ENCODE results near the gene TRIM42.
A peak's percentile ranks its signal among the peaks of the same experiment; 100 is the strongest.

Gene TRIM42

DNA sequence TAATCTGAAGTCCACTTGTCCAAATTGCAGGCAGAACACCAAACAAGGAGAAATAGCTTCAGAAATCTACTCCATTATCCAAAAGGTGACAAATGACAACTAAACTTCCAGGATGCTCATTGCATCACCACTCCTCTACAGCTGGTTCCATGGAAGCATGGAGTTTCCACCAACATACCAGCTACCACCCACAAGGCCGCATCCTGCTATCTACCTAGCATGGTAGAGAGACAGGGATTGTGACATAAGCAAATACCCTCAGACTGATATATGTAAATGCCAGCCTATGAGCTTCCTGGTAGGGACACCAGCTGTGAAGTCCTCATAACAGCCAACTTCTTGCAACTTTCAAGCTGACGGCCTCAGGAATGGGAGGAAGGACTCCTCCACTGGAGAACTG, at the start of gene TRIM42:
Gene TRIM42, plus strand, starts transcription at position 301 of the 400 bp plus-strand sequence. CDS start 166 bp downstream, outside the sequence.
- DNase-seq, result no peak

DNA sequence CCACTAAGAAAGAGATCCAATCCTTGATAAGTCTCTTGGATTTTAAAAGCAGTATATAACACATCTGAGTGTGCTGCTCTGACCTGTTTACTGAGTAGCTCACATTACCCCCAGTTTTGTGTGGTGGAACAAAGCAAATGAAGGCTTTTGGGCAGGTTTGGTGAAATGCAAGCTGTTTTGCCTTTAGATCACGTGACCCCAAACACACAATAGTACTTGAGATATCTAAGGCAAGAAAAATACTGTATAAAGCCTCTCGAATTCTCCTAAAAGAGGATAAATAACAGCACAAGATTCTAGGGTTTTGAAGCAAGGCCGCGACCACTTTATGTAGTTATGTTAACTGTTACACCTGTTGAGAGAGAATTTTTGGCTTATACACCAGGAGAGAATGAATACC, 49.3 kb upstream of the TRIM42 start:
- no peak for DNase-seq

DNA sequence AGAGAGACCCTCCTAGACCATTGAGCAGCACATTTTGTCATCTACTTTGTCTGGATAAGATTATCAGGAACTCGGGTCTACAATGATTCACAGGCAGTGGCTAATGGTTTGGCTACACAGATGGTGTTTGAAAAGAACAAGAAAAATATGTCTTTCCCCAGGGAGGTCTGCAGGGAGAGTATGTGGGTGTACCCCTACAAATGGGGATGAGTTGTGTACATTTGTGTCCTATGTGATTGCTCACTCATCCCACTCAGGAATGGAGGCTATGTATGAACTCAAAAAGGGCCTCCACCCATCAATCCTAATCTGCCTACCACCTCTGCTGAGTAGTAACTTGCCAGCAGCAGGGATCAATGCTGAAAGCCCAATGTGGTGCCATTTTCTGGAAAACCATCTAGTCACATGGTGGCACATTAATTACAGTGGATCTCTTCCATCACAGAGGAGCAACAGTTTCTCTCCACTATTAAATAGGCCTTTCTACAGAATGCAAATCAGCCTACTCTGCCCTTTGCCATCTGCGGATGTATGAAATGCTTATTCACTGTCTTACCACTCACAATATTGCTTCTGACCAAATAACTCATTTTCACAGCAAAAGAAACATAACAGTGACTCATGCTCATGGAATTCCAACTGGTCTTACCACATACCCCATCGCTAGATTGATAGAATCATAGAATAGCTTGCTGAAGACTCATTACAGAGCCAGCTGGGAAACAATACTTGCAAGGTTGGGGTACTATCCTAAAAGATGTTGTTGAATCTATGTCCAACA, 48.3 kb upstream of the TRIM42 start:
- DNase-seq, result peak; percentile 50

DNA sequence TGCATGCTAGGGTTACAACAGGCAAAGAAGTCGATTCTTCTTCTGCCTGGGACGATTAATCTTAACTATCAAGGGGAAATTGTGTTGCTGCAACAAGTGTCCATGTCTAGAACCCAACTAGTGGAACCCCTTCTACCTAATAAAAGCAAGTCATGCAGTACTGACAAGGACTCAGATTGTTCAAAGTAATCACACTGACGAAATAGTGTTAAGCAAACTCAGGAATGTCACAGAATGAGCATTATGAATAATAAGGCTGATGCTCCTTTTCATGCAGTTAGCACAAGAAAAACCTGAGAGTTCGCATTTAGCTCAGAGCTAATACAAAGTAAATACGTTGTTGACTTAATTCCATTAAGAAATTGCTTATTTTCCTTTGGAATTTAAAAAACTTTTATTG, 47.5 kb upstream of the TRIM42 start:
- no peak for DNase-seq

DNA sequence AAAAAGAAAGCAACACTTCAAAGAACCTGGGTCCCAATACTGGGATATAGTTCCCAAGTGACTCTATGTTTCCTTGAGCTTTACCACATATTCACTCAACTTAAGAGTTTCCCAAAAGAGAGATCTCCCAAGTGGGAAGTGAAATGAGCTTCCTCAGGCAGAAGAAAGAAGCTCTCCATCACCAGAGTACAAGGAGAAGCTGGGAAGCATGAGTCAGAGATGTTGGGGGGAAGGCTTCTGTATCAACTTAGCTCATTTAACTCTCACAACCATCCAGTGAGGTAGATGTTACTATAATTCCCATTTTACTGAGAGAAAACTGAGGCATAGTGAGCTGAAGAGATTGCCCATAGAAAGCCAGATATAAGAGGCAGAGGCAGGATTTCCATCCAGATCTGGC, 47.0 kb upstream of the TRIM42 start:
- no peak for DNase-seq

- no peak for DNase-seq
Observed at GRCh38 chr3:140635276-140635675, 42.6 kb upstream of the TRIM42 start.

- DNase-seq, result no peak
Observed at GRCh38 chr3:140636406-140637138, 41.3 kb upstream of the TRIM42 start.

DNA sequence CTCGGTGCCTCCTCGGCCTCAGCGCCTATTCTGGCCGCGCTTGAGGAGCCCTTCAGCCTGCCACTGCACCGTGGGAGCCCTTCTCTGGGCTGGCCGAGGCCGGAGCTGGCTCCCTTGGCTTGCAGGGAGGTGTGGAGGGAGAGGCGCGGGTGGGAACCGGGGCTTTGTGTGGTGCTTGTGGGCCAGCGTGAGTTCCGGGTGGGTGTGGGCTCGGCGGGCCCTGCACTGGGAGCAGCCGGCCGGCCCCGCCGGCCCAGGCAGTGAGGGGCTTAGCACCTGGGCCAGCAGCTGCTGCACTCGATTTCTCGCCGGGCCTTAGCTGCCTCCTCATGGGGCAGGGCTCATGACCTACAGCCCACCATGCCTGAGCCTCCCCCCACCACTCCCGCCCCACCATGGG, 26.6 kb upstream of the TRIM42 start:
- no peak for DNase-seq

GRCh38 chr3:140655678-140656077, 22.2 kb upstream of the TRIM42 start:
- DNase-seq, result no peak

DNA sequence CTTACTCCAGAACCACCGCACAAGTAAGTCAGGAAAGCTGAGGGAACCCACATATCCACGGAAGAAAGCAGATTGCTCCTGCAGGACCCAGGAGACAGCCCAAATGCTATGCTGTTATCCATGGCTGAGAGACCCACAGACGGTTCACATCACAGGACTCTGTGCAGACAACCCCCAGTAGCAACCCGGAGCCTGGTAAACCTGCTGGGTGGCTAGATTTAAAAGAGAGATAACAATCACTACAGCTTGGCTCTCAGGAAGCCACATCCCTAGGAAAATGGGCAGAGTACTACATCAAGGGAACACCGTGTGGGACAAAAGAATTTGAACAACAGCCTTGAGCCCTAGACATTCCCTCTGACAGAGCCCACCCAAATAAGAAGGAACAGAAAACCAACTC, 13.8 kb upstream of the TRIM42 start:
- DNase-seq, result no peak

- DNase-seq, result no peak
Observed at GRCh38 chr3:140682586-140682985, 4.7 kb downstream of the TRIM42 start.

- DNase-seq, result no peak
Observed at GRCh38 chr3:140686128-140686527, 8.3 kb downstream of the TRIM42 start.

DNA sequence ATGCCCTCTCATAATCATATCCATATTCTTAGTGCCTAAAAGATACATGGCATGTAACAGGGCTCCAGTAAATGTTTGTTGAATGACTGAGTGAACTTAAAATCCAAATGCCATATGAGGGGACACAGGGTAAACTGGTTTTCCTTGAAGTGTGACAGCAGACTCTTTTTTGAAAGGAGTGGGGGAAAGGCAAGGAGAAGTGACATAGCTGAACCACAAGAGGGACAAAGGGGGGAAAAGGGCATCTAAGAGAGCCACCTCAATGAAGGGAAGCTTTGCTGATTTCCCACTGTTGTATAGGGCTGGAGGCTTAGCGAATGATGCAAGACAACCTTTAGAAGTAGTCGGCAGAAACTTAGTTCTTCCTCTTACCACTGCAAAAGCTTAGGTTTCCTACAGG, 9.1 kb downstream of the TRIM42 start:
- no peak for DNase-seq

- DNase-seq, result no peak
Observed at GRCh38 chr3:140695361-140696061, 17.6 kb downstream of the TRIM42 start.

DNA sequence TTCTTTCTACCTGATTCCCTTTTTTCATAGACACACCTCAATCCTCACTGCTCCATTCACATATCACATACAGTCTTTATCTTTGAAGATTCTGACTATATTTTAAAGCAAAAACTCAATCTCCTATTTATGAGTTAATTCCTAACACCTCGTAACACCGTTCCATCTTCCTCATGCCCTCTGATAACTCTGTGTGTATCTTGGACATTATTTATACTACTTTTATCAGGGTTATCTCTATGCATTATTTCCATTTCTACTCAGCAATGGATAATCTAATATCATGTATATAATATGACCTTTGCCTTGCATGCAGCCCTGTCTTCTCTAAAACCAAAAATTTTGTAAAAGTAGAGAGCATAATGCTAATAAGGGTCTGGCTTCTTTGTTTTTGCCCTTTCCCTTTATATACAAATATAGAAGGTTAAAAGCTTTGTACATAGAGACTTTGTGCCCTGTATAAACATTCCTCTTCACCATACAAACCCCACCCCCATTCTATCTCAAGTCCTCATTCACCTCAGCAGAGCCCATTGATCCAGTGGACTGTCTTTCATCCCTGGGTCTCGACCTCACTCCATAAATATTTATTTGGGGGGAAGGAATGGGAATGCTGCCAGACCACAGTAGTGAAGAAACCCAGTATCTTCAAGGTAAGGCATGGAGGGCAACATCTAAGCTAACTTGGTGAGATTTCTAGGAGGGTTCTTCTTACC, 21.8 kb downstream of the TRIM42 start:
- no peak for DNase-seq

DNA sequence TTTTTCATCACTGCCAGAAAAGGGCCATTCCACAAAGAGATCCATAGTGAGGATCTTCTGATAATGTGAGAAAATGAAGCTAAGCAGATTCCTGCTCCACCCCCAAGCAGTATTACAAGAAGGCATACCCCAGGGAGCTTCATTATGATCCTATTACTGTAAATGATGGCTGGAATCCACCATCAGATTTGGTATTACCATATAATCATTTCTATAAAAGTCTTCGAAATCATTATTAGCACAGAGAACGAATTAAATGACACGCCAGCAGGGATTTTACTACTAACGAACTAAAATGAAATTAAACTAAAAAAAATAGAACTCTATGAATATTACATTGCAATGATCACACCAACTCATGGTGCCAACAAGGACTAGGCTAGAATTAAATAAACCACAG, 24.4 kb downstream of the TRIM42 start:
- no peak for DNase-seq

GRCh38 chr3:140703496-140703895, 25.6 kb downstream of the TRIM42 start:
- no peak for DNase-seq

GRCh38 chr3:140704733-140705132, 26.9 kb downstream of the TRIM42 start:
- DNase-seq, result no peak

GRCh38 chr3:140705954-140706353, 28.1 kb downstream of the TRIM42 start:
- DNase-seq, result no peak

DNA sequence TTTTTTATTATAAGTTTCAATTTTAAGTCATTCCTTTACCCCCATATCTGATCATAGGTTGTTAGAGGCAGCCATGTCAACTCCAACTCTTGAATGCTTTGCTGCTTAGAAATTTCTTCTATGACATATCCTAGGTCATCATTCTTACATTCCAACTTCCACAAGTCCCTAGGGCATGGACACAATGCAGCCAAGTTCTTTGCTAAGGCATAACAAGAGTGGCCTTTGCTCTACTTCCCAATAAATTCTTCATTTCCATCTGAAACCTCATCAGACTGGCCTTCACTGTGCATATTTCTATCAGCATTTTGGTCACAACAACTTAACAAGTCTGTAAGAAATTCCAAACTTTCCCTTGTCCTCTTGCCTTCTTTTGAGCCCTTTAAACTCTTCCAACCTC, 28.5 kb downstream of the TRIM42 start:
- no peak for DNase-seq

DNA sequence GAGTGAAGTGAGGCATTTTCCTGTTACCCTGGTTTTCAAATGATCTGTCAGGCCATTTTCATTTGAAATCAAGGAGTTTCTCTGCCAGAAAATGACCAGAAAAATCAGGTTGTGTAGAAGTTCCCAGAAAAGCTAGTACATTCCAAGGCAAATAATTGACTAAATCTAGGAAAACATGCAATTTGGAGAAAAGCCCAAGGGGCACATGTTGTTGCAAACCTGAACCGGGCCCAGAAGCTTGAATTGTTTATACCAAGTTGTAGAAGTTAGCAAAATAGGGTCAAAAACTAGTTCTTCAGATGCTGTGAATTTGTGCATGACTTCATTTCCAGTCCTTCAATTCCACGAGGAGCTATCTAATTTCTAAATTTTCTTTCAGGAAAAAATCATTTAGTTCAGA, 31.0 kb downstream of the TRIM42 start:
- DNase-seq, result no peak

- no peak for DNase-seq
Observed at GRCh38 chr3:140709751-140710150, 31.9 kb downstream of the TRIM42 start.

- DNase-seq, result no peak
Observed at GRCh38 chr3:140710711-140711389, 33.0 kb downstream of the TRIM42 start.

Measured in T1000 (cell line).